Liver (tissue), 9 donors: Measurements from ENCODE around the gene NUP214. TPM values are rescaled to one million over a fixed set of nuclear protein-coding genes. Genes with fewer than 3 reads are reported as not detected.

ENCODE experiments used
- DNase-seq: peaks from one replicate; pipeline ENCODE4 v3.0.0-alpha.2; 2017; ENCODE audit warnings: low spot score
- H3K27ac ChIP-seq, 2 donors: one replicate each; pipeline ENCODE4 v1.7.0; 2013; ENCODE audit warnings: inconsistent platforms in 2 of 2, low read length in 2 of 2, control low read depth in 1 of 2, low read depth in 1 of 2, mild to moderate bottlenecking in 1 of 2
- H3K27me3 ChIP-seq, 4 donors: one replicate each; pipeline versions ENCODE4 v1.6.1 to v1.7.0; 2013; ENCODE audit warnings: low read length in 3 of 4, inconsistent platforms in 1 of 4, mild to moderate bottlenecking in 1 of 4, moderate library complexity in 1 of 4; ENCODE audit not compliant: control insufficient read depth in 4 of 4, insufficient read depth in 4 of 4
- H3K36me3 ChIP-seq, 4 donors: one replicate each; pipeline versions ENCODE4 v1.6.1 to v1.7.0; 2013; ENCODE audit warnings: low read length in 3 of 4, mild to moderate bottlenecking in 3 of 4, low read depth in 1 of 4, moderate library complexity in 1 of 4; ENCODE audit not compliant: control insufficient read depth in 4 of 4, insufficient read depth in 3 of 4
- H3K4me1 ChIP-seq, 4 donors: one replicate each; pipeline versions ENCODE4 v1.6.1 to v1.7.0; 2013; ENCODE audit warnings: low read length in 3 of 4, mild to moderate bottlenecking in 3 of 4, moderate library complexity in 1 of 4; ENCODE audit not compliant: control insufficient read depth in 4 of 4, insufficient read depth in 4 of 4
- H3K4me3 ChIP-seq, 3 donors: one replicate each; pipeline versions ENCODE4 v1.6.1 to v1.7.0; 2013; ENCODE audit warnings: low read length in 3 of 3, control low read depth in 1 of 3, low read depth in 1 of 3, mild to moderate bottlenecking in 1 of 3
- H3K9ac ChIP-seq, 2 donors: one replicate each; pipeline ENCODE4 v1.7.0; 2013; ENCODE audit warnings: low read length in 2 of 2, mild to moderate bottlenecking in 2 of 2, moderate library complexity in 2 of 2, control low read depth in 1 of 2, low read depth in 1 of 2
- H3K9me3 ChIP-seq, 4 donors: one replicate each; pipeline versions ENCODE4 v1.6.1 to v1.7.0; 2013; ENCODE audit warnings: low read length in 3 of 4; ENCODE audit not compliant: control insufficient read depth in 4 of 4
- EGR1 ChIP-seq, 2 donors: IDR thresholded peaks; 2 replicates each; pipeline ENCODE4 v1.6.1; 2016 to 2018; ENCODE audit warnings: antibody characterized with exemption in 2 of 2, low read depth in 2 of 2
- FOXA1 ChIP-seq: IDR thresholded peaks from 2 replicates; pipeline ENCODE4 v1.6.1; 2016; ENCODE audit warnings: antibody characterized with exemption
- FOXA2 ChIP-seq: IDR thresholded peaks from 2 replicates; pipeline ENCODE4 v1.6.1; 2016; ENCODE audit warnings: antibody characterized with exemption
- GABPA ChIP-seq, 2 donors: IDR thresholded peaks in 1 of 2; conservative IDR thresholded peaks in 1 of 2; 2 replicates each; pipeline ENCODE4 v1.6.1; 2016; ENCODE audit warnings: antibody characterized with exemption in 2 of 2, mild to moderate bottlenecking in 1 of 2, moderate library complexity in 1 of 2
- HNF4A ChIP-seq, 2 donors: conservative IDR thresholded peaks; 2 replicates each; pipeline ENCODE4 v1.6.1; 2016; ENCODE audit warnings: antibody characterized with exemption in 2 of 2, mild to moderate bottlenecking in 2 of 2
- HNF4G ChIP-seq: IDR thresholded peaks from 2 replicates; pipeline ENCODE4 v1.6.1; 2016; ENCODE audit warnings: antibody characterized with exemption
- NR2F2 ChIP-seq: IDR thresholded peaks from 2 replicates; pipeline ENCODE4 v1.6.1; 2016; ENCODE audit warnings: antibody characterized with exemption
- RAD21 ChIP-seq, 2 donors: IDR thresholded peaks; 2 replicates each; pipeline ENCODE4 v1.6.1; 2016; ENCODE audit warnings: antibody characterized with exemption in 2 of 2, mild to moderate bottlenecking in 2 of 2
- RXRA ChIP-seq, 2 donors: IDR thresholded peaks; 2 replicates each; pipeline ENCODE4 v1.6.1; 2017 to 2018; ENCODE audit warnings: antibody characterized with exemption in 2 of 2, mild to moderate bottlenecking in 1 of 2
- SP1 ChIP-seq: IDR thresholded peaks from 2 replicates; pipeline ENCODE4 v1.6.1; 2018; ENCODE audit warnings: antibody characterized with exemption, mild to moderate bottlenecking
- TAF1 ChIP-seq: conservative IDR thresholded peaks from 2 replicates; pipeline ENCODE4 v1.6.1; 2016; ENCODE audit warnings: antibody characterized with exemption, mild to moderate bottlenecking
- YY1 ChIP-seq: IDR thresholded peaks from 2 replicates; pipeline ENCODE4 v1.6.1; 2016; ENCODE audit warnings: antibody characterized with exemption, mild to moderate bottlenecking
- WGBS: extraction: QIAGEN DNeasy Blood & Tissue Kit; methylation state at CpG from one replicate; pipeline ENCODE4 v1.1.7; 2013; 5-methylcytosine and 5-hydroxymethylcytosine counted together
- polyA plus RNA-seq, 2 donors: library from polyadenylated mRNA; stranded (reverse) in 1 of 2; unstranded in 1 of 2; fragments of 200-250 nt in 1 of 2; fragments of >200 nt in 1 of 2; fragmentation: Nextera tagmentation in 1 of 2; extraction: Ambion mirVana in 1 of 2; gene quantifications; one replicate each; pipeline versions ENCODE4 v1.2.1 to v1.2.3, GENCODE V29; 2013 to 2015
- total RNA-seq, 2 donors: library from RNA; depleted of rRNA; stranded (reverse); fragments of >200 nt; gene quantifications; one replicate each; pipeline ENCODE4 v1.2.3, GENCODE V29; 2014
- TF ChIP-seq, protein P1 (sequence below): IDR thresholded peaks from 2 replicates; pipeline ENCODE4 v1.6.1; 2016; ENCODE audit warnings: antibody characterized with exemption
- TF ChIP-seq, protein P2 (sequence below): IDR thresholded peaks from 2 replicates; pipeline ENCODE4 v1.6.1; 2016; ENCODE audit warnings: antibody characterized with exemption
- TF ChIP-seq, protein P3 (sequence below): IDR thresholded peaks from 2 replicates; pipeline ENCODE4 v1.6.1; 2016; ENCODE audit warnings: antibody characterized with exemption
- donor health status: healthy.
- donor health status: healthy.
- donor health status: healthy.
- donor health status: healthy.
- donor health status: healthy.

NUP214 gene
- total and polyA plus RNA-seq, 4 donors = 8.8 to 19.5 (median 16.5) TPM

DNA sequence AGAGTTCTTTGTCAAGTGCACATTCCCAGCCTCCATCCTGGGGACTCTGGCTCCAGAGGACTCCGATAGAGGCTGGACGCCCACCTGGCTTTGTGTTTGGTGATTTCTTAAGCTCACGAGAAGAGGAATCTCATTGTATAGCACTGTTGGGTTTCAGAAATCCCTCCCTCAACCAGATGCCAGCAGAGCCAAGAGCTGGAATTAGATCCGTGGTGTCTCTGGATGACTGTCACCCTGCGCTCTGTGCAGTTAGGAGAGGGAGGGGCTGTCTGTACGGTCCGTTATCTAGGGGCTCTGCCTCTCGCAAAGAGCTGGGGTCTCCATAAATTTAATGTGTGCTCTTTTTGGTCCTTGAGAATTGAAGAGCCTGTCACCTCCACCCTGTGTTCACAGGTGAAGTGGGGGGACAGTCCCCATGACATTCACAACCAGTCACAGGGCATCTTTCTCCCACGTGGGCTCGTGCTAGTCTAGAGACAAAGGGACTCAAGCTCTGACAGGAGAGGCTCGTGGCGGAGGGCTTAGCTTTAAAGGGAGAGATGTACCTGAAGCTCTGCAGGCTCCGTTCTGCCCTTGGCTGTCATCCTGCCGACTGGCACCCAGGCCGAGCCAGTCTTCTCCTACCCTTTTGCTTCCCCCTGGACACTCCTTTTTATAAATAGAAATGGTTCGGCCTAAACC is 109.6 kb downstream of the NUP214 start:
- 94% methylated on average over 16 of the region's 16 CpGs for WGBS
- H3K27ac ChIP-seq = no peak overlapping the region
- no peaks in the 10 kb centered on the region for H3K9me3 ChIP-seq
- no peaks in the 10 kb centered on the region for H3K27me3 ChIP-seq
- H3K4me3 ChIP-seq = no peak overlapping the region
- no peak overlapping the region for H3K9ac ChIP-seq
- H3K36me3 ChIP-seq = peaks cover 10 to 51% (median 29%) of the 10 kb centered on the region in 4 donors
- TF ChIP-seq FOXA1 (no peak), YY1 (no peak), NR2F2 (no peak)
- TF ChIP-seq, protein P1, sequence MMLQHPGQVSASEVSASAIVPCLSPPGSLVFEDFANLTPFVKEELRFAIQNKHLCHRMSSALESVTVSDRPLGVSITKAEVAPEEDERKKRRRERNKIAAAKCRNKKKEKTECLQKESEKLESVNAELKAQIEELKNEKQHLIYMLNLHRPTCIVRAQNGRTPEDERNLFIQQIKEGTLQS = no peak
- peaks cover 0 to 7% (median 0%) of the 10 kb centered on the region in 4 donors for H3K4me1 ChIP-seq
- no peak for DNase-seq

DNA sequence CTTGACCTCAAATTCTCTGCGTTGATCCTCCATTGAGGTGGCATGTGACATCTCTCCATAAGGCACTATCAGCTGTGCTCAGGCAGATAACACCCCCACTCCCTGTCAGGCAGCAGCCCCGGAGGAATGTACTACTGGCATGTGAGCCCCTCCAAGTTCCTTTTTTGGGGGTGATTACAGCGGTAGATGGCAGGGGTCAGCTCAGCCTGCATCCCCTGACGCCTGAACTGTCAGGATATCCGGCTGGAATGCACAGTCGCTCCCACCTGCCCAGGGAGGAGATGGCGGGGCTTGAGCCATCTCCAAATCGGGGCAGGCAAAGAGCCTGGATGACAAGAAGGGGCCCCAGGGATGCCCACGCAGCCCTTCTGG is 110.1 kb downstream of the NUP214 start:
- H3K36me3 ChIP-seq = peaks cover 9 to 47% (median 28%) of the 10 kb centered on the region in 4 donors

DNA sequence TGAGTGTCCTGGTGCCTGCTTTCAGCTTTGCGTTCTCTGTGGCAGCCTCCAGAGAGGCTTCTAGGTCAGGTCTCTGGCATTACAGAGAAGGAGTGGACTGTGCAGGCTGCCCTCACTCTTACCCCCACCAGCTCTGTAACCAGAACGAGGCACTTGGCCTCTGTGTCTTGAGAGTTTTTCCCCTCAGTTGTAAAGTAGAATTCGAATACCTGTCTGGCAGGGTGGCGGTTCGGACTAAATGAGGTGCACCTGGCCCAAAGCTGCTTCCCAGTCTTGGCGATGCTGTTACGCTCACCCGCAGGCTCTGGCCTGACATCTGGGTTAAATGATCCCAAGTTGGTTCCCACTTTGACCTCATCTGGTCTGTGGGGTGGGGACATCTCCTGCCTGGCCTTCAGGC is 110.8 kb downstream of the NUP214 start:
- TF ChIP-seq TAF1 = no peak
- no peak for TF ChIP-seq HNF4G
- TF ChIP-seq RXRA (IDR thresholded peaks at IDR 0.05) = no peak
- no peak for TF ChIP-seq HNF4A (conservative IDR thresholded peaks at IDR 0.05)
- TF ChIP-seq YY1 = no peak
- TF ChIP-seq, protein P2, sequence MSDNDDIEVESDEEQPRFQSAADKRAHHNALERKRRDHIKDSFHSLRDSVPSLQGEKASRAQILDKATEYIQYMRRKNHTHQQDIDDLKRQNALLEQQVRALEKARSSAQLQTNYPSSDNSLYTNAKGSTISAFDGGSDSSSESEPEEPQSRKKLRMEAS = no peak
- TF ChIP-seq EGR1 (IDR thresholded peaks at IDR 0.05; ENCODE audit: low read depth in 2 of 2) = no peak
- no peak for TF ChIP-seq SP1
- TF ChIP-seq GABPA (IDR thresholded peaks at IDR 0.05 in 1 of 2, conservative IDR thresholded peaks at IDR 0.05 in 1 of 2) = no peak
- no peak for TF ChIP-seq FOXA2
- no peaks in the 10 kb centered on the region for H3K27me3 ChIP-seq
- WGBS = 98% methylated on average over 8 of the region's 8 CpGs
- peaks cover 8 to 40% (median 25%) of the 10 kb centered on the region in 4 donors for H3K36me3 ChIP-seq
- peaks cover 0 to 7% (median 0%) of the 10 kb centered on the region in 4 donors for H3K4me1 ChIP-seq
- H3K9ac ChIP-seq = no peak overlapping the region
- H3K9me3 ChIP-seq = no peaks in the 10 kb centered on the region
- no peak for DNase-seq
- no peak overlapping the region for H3K27ac ChIP-seq
- H3K4me3 ChIP-seq = no peak overlapping the region

More for the DNA sequence above, 110.1 kb downstream of the NUP214 start:
- Histone ChIP-seq H3K27ac (no peak overlapping the region), H3K4me3 (no peak overlapping the region), H3K9ac (no peak overlapping the region), H3K9me3 (no peaks in the 10 kb centered on the region), H3K4me1 (peaks cover 0 to 7% (median 0%) of the 10 kb centered on the region in 4 donors), H3K27me3 (no peaks in the 10 kb centered on the region)
- DNase-seq = no peak
- no peak for TF ChIP-seq RXRA (IDR thresholded peaks at IDR 0.05)
- TF ChIP-seq HNF4A (conservative IDR thresholded peaks at IDR 0.05) = no peak
- TF ChIP-seq, protein P3, sequence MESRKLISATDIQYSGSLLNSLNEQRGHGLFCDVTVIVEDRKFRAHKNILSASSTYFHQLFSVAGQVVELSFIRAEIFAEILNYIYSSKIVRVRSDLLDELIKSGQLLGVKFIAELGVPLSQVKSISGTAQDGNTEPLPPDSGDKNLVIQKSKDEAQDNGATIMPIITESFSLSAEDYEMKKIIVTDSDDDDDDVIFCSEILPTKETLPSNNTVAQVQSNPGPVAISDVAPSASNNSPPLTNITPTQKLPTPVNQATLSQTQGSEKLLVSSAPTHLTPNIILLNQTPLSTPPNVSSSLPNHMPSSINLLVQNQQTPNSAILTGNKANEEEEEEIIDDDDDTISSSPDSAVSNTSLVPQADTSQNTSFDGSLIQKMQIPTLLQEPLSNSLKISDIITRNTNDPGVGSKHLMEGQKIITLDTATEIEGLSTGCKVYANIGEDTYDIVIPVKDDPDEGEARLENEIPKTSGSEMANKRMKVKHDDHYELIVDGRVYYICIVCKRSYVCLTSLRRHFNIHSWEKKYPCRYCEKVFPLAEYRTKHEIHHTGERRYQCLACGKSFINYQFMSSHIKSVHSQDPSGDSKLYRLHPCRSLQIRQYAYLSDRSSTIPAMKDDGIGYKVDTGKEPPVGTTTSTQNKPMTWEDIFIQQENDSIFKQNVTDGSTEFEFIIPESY = no peak
- no peak for TF ChIP-seq FOXA1
- no peak for TF ChIP-seq FOXA2
- no peak for TF ChIP-seq RAD21 (IDR thresholded peaks at IDR 0.05)
- 92% methylated on average over 9 of the region's 9 CpGs for WGBS
